Measurements from ENCODE around the gene CFAP46.

DNA sequence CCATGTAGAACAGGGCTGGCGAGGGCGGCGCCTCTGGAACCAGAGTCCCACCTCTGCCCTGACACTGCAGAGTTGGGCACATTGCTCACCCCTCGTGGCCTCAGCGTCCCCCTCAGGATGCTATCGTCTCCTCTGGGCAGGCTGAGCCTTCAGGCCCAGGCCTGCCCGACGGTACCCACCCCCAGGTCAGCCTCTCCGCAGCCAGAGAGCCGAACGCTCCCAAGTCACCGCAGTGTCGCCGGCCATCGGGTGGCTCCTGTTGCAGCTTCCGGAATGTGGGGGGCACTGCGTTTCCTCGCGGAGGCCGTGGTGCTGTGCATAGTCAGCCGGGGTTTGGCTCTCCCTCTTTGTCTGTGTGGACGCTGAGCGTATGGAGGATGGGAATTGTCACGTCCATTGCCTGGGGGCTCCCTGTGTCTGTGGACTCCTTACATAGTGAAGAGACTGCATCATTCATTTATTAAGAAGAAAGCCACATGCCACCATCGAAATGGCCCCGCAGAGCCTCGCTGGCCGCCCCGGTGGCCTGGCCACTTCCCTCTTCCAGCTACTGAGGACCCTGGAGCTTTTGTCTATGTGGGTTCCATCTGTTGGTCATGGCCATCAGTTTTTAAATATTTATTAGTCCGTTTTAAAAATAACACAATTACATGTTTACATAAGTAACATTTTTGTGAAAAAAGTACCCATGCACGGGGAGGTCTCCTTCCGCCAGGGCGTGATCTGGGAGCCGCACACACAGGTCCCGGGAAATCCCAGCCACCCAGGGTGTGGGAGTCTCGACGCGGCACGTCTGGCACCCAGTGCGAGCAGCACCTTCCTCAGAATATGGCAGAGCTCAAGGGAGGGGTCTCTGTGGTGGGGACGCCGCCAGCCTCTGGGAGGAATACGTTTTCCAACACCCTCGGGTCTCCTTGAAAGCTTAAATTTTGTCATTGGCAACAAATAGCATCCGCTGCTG is 172.0 kb downstream of the CFAP46 start:
- no peak for TF ChIP-seq EZH2phosphoT487 (IDR thresholded peaks at IDR 0.05; ENCODE audit: insufficient read depth, low read depth)
- no peak for TF ChIP-seq EZH2 (IDR thresholded peaks at IDR 0.05; ENCODE audit: insufficient read depth, poor library complexity, severe bottlenecking)

Data from GM23248 (cell line).